ENCODE results near the gene SLC39A6. TPM values are rescaled to one million over a fixed set of nuclear protein-coding genes. Genes with fewer than 3 reads are reported as not detected.
A peak's percentile ranks its signal among the peaks of the same experiment; 100 is the strongest.

The SLC39A6 gene
- total RNA-seq, 1 experiment from 2014 or later = 33.9 TPM

GRCh38 chr18:36160959-36161371 is 31.8 kb upstream of the SLC39A6 start:
- no peaks in the 10 kb centered on the region for H3K27me3 Mint-ChIP-seq (ENCODE audit: low read depth)
- no peaks in the 10 kb centered on the region for H3K4me1 Mint-ChIP-seq
- H3K14ac ChIP-seq (ENCODE audit: insufficient read depth, low read length) = no peak overlapping the region
- H3K36me3 Mint-ChIP-seq (ENCODE audit: insufficient read depth in 1 of 3, low read depth in 3 of 3) = peaks cover 35 to 90% (median 89%) of the 10 kb centered on the region in 3 experiments; a peak in 6 of 7 replicates
- H3K9me3 Mint-ChIP-seq = no peaks in the 10 kb centered on the region
- no peak overlapping the region for H2BK120ac ChIP-seq (ENCODE audit: low read depth, low read length, poor library complexity, severe bottlenecking)
- H3K27me3 ChIP-seq (ENCODE audit: insufficient read depth, low read length) = no peaks in the 10 kb centered on the region
- H3K4me3 Mint-ChIP-seq = no peak overlapping the region
- no peaks in the 10 kb centered on the region for H3K79me2 ChIP-seq (ENCODE audit: insufficient read depth, low read length)
- no peak overlapping the region for H3K56ac ChIP-seq (ENCODE audit: insufficient read length, low read depth, low read length)
- H3K4me1 ChIP-seq (ENCODE audit: insufficient read depth, low read length) = no peaks in the 10 kb centered on the region
- no peak overlapping the region for H2BK12ac ChIP-seq (ENCODE audit: insufficient read length, low read depth, low read length)
- no peak for DNase-seq
- H3K23ac ChIP-seq (ENCODE audit: insufficient read length, low read depth, low read length) = no peak overlapping the region
- no peak overlapping the region for H2BK20ac ChIP-seq (ENCODE audit: low read depth, low read length, poor library complexity, severe bottlenecking)
- no peaks in the 10 kb centered on the region for H3K79me1 ChIP-seq (ENCODE audit: insufficient read depth, low read depth, low read length, poor library complexity, severe bottlenecking)
- H3K27ac ChIP-seq (ENCODE audit: insufficient read length, low read depth, low read length) = no peak overlapping the region
- H4K5ac ChIP-seq (ENCODE audit: insufficient read length, low read depth, low read length) = no peak overlapping the region
- H3K4ac ChIP-seq (ENCODE audit: low read depth, low read length) = no peak overlapping the region
- WGBS (ENCODE audit: extremely low coverage, insufficient read length, low lambda C conversion rate) = no CpG with 5 or more reads among the region's 4 CpGs
- no peaks in the 10 kb centered on the region for H3K9me3 ChIP-seq (ENCODE audit: control insufficient read depth, low read depth, low read length)
- no peak overlapping the region for H3K4me2 ChIP-seq (ENCODE audit: insufficient read depth, insufficient read length, low read length)
- H4K20me1 ChIP-seq (ENCODE audit: control insufficient read depth, insufficient read depth, insufficient read length) = no peaks in the 10 kb centered on the region
- peak overlapping the region in 1 of 3 experiments; percentile 22; a peak in 1 of 7 replicates for H3K27ac Mint-ChIP-seq
- H3K23me2 ChIP-seq (ENCODE audit: insufficient read length, low read depth, low read length, poor library complexity, severe bottlenecking) = no peaks in the 10 kb centered on the region
- no peak overlapping the region for H3K9ac ChIP-seq (ENCODE audit: extremely low read depth, insufficient read length, low read length)
- H4K8ac ChIP-seq (replicated peaks; ENCODE audit: insufficient read length, low read depth, low read length) = no peak overlapping the region
- no peak for TF ChIP-seq CTCF (conservative IDR thresholded peaks at IDR 0.05)
- H2BK5ac ChIP-seq (ENCODE audit: insufficient read length, low read length) = no peak overlapping the region
- H3T11ph ChIP-seq (ENCODE audit: low read length) = no peak overlapping the region
- no peak overlapping the region for H3K18ac ChIP-seq (ENCODE audit: insufficient read length, low read depth, low read length)
- H4K91ac ChIP-seq (ENCODE audit: insufficient read length, low read depth, low read length) = no peak overlapping the region
- no peak overlapping the region for H2BK15ac ChIP-seq (ENCODE audit: low read depth, low read length)
- no peak overlapping the region for H2AFZ ChIP-seq (ENCODE audit: low read length)
- H2AK5ac ChIP-seq (ENCODE audit: insufficient read length, low read length) = no peak overlapping the region

All from H9 (cell line).